Mesenteric fat pad (tissue), 1 donor: ENCODE results near the gene S100A9. TPM values are rescaled to one million over a fixed set of nuclear protein-coding genes. Genes with fewer than 3 reads are reported as not detected.
"Not testable (repeated sequence)": the region's sequence is repeated elsewhere in the genome, so short reads cannot be mapped to it uniquely, and the experiment has no call there.

Experiments used
- DNase-seq: peaks from one replicate; pipeline ENCODE4 v3.0.0-alpha.2; 2020; ENCODE audit warnings: low spot score
- long read RNA-seq: library from polyadenylated mRNA; unstranded; transcript quantifications from one replicate; pipeline ENCODE4 v2.0.0, GENCODE V29; 2020
- total RNA-seq: library from RNA; stranded (reverse); fragmentation: NEBNext Ultra II Directional; extraction: Animal tissue kit (Norgen Biotek cat#: 25700); gene quantifications from one replicate; pipeline ENCODE4 v1.2.1, GENCODE V29; 2021
- donor health status: DM: yes; HTN: yes; CAD: no.

The S100A9 gene
- 892 TPM for total RNA-seq
- long read RNA-seq, transcript S100A9-201 (3 exons, 577 nt), result major isoform, 10 of 15 reads
- long read RNA-seq, partial matches to known transcripts, result 4 of 15 reads
- long read RNA-seq, other reads (novel, unspliced or antisense), result 1 of 15 reads

- no peak for DNase-seq
These were observed at the start of gene S100A9 for GRCh38 chr1:153357853-153358690. S100A9 (plus strand) TSS chr1:153357854; CDS start chr1:153358284, 430 bp downstream.

GRCh38 chr1:153308540-153308939 is 49.1 kb upstream of the S100A9 start:
- no peak for DNase-seq

GRCh38 chr1:153309441-153309840 is 48.2 kb upstream of the S100A9 start:
- DNase-seq, result no peak

GRCh38 chr1:153310526-153310925 is 47.1 kb upstream of the S100A9 start:
- DNase-seq, result no peak

GRCh38 chr1:153312570-153313186 is 45.0 kb upstream of the S100A9 start, which contains the start of gene PGLYRP3:
PGLYRP3 (minus strand) TSS chr1:153312952; CDS start chr1:153310665, 2,287 bp downstream.
- DNase-seq, result no peak

GRCh38 chr1:153313288-153313687 is 44.4 kb upstream of the S100A9 start:
- no peak for DNase-seq

GRCh38 chr1:153314388-153314787 is 43.3 kb upstream of the S100A9 start:
- DNase-seq, result not testable (repeated sequence)

GRCh38 chr1:153316013-153316412 is 41.6 kb upstream of the S100A9 start:
- DNase-seq, result not testable (repeated sequence)

GRCh38 chr1:153318145-153318544 is 39.5 kb upstream of the S100A9 start:
- DNase-seq, result not testable (repeated sequence)

GRCh38 chr1:153322568-153322967 is 35.1 kb upstream of the S100A9 start:
- no peak for DNase-seq

GRCh38 chr1:153324912-153325311 is 32.7 kb upstream of the S100A9 start:
- DNase-seq, result no peak

- no peak for DNase-seq
These were observed 23.8 kb upstream of the S100A9 start for GRCh38 chr1:153333902-153334301.

- no peak for DNase-seq
These were observed 21.0 kb upstream of the S100A9 start for GRCh38 chr1:153336650-153337049.

GRCh38 chr1:153337980-153338853 is 19.4 kb upstream of the S100A9 start:
- no peak for DNase-seq

GRCh38 chr1:153339802-153340201 is 17.9 kb upstream of the S100A9 start:
- DNase-seq, result no peak

- DNase-seq, result no peak
These were observed 17.3 kb upstream of the S100A9 start for GRCh38 chr1:153340356-153340755.

- DNase-seq, result no peak
These were observed 16.2 kb upstream of the S100A9 start for GRCh38 chr1:153341431-153341934.

GRCh38 chr1:153342178-153342577 is 15.5 kb upstream of the S100A9 start:
- no peak for DNase-seq

- DNase-seq, result no peak
These were observed 14.5 kb upstream of the S100A9 start for GRCh38 chr1:153343040-153343681.
